Esophagus muscularis mucosa (tissue), 4 donors: ENCODE measurements around the gene TES. TPM values are rescaled to one million over a fixed set of nuclear protein-coding genes. Genes with fewer than 3 reads are reported as not detected.

Experiments
- DNase-seq: peaks from one replicate; pipeline ENCODE4 v3.0.0-alpha.2; 2017; ENCODE audit errors: extremely low spot score
- H3K27ac ChIP-seq, 4 donors: fragments of 200-600 bp; sonication (generic); replicated peaks in 1 of 4; 1 replicate in 3 of 4; 2 replicates in 1 of 4; pipeline ENCODE4 v1.5.1; 2016 to 2019; ENCODE audit warnings: mild to moderate bottlenecking in 1 of 4
- H3K27me3 ChIP-seq, 4 donors: fragments of 200-600 bp; sonication (generic); one replicate each; pipeline versions ENCODE4 v1.5.1 to v1.6.0; 2016 to 2019
- H3K36me3 ChIP-seq, 4 donors: fragments of 200-600 bp; sonication (generic); one replicate each; pipeline ENCODE4 v1.5.1; 2016 to 2019
- H3K4me1 ChIP-seq, 4 donors: fragments of 200-600 bp; sonication (generic); one replicate each; pipeline ENCODE4 v1.5.1; 2016 to 2019
- H3K4me3 ChIP-seq, 4 donors: fragments of 200-600 bp; sonication (generic); 1 replicate in 2 of 4; 2 replicates in 2 of 4; pipeline ENCODE4 v1.5.1; 2016 to 2019; ENCODE audit warnings: mild to moderate bottlenecking in 4 of 4, moderate library complexity in 1 of 4
- H3K9me3 ChIP-seq, 4 donors: fragments of 200-600 bp; sonication (generic); 1 replicate in 3 of 4; 2 replicates in 1 of 4; pipeline ENCODE4 v1.5.1; 2016 to 2019
- CTCF ChIP-seq, 3 experiments: fragments of 200-600 bp in 2 of 3; fragments of 450-650 bp in 1 of 3; sonication (generic) in 2 of 3; IDR thresholded peaks; one replicate each; pipeline ENCODE4 v1.5.1; 2017 to 2019; ENCODE audit warnings: antibody characterized with exemption in 3 of 3, mild to moderate bottlenecking in 2 of 3, moderate library complexity in 1 of 3
- EP300 ChIP-seq: sonication (generic); formaldehyde crosslinking; IDR thresholded peaks from one replicate; pipeline ENCODE4 v1.6.1; 2017; ENCODE audit warnings: antibody characterized with exemption
- POLR2A ChIP-seq: fragments of 450-650 bp; IDR thresholded peaks from one replicate; pipeline ENCODE4 v1.6.1; 2017; ENCODE audit warnings: antibody characterized with exemption, moderate library complexity, mild to moderate bottlenecking, low read depth
- POLR2AphosphoS5 ChIP-seq, 2 donors: sonication (generic); formaldehyde crosslinking; IDR thresholded peaks; one replicate each; pipeline ENCODE4 v1.6.1; 2017; ENCODE audit warnings: antibody characterized with exemption in 2 of 2
- WGBS: methylation state at CpG from one replicate; pipeline ENCODE4 v1.1.5; 2018; 5-methylcytosine and 5-hydroxymethylcytosine counted together
- intact Hi-C: fragments of 100-400 bp; cut with DNase I; formaldehyde crosslinking; loops from one replicate; pipeline ENCODE4 v1.15.1; 2023
- total RNA-seq, 4 donors: library from RNA; depleted of rRNA; stranded (reverse); fragments of >200 nt; gene quantifications; one replicate each; pipeline versions ENCODE4 v1.1.0 to v1.2.1, GENCODE V29; 2016

The TES gene
- total RNA-seq, 4 donors from 2014 or later, result 213 to 356 (median 265) TPM

GRCh38 chr7:116285252-116285651 lies 74.9 kb downstream of the TES start:
- intact Hi-C loops, result no loop called here
- WGBS, result 91% methylated on average over 1 of the region's 1 CpG
- H3K4me1 ChIP-seq, result peaks cover 0 to 11% (median 6%) of the 10 kb centered on the region in 4 donors
- TF ChIP-seq POLR2A, result no peak
- TF ChIP-seq EP300, result no peak
- no peak for TF ChIP-seq CTCF (IDR thresholded peaks at IDR 0.05)
- TF ChIP-seq POLR2AphosphoS5 (IDR thresholded peaks at IDR 0.05), result no peak
- no peaks in the 10 kb centered on the region for H3K36me3 ChIP-seq
- no peak overlapping the region for H3K4me3 ChIP-seq
- no peak for DNase-seq
- H3K9me3 ChIP-seq, result no peaks in the 10 kb centered on the region
- no peak overlapping the region for H3K27ac ChIP-seq
- H3K27me3 ChIP-seq, result no peaks in the 10 kb centered on the region

GRCh38 chr7:116290740-116291139 lies 80.4 kb downstream of the TES start:
- DNase-seq, result no peak
- H3K27ac ChIP-seq, result no peak overlapping the region
- no peaks in the 10 kb centered on the region for H3K9me3 ChIP-seq
- H3K27me3 ChIP-seq, result no peaks in the 10 kb centered on the region
- TF ChIP-seq POLR2AphosphoS5 (IDR thresholded peaks at IDR 0.05), result no peak
- no peak for TF ChIP-seq EP300
- peak in 1 of 3 experiments; percentile 3 for TF ChIP-seq CTCF (IDR thresholded peaks at IDR 0.05)
- no peak for TF ChIP-seq POLR2A
- peaks cover 0 to 11% (median 6%) of the 10 kb centered on the region in 4 donors for H3K4me1 ChIP-seq
- H3K36me3 ChIP-seq, result no peaks in the 10 kb centered on the region
- H3K4me3 ChIP-seq, result no peak overlapping the region
- intact Hi-C loops, result no loop called here

- no peak for TF ChIP-seq EP300
- TF ChIP-seq CTCF (IDR thresholded peaks at IDR 0.05), result no peak
- no peak for TF ChIP-seq POLR2A
- no peak for TF ChIP-seq POLR2AphosphoS5 (IDR thresholded peaks at IDR 0.05)
- intact Hi-C loops, result no loop called here
These were observed 81.6 kb downstream of the TES start for GRCh38 chr7:116291937-116292336.

GRCh38 chr7:116292381-116292780 lies 82.0 kb downstream of the TES start:
- intact Hi-C loops, result no loop called here
- H3K27ac ChIP-seq, result no peak overlapping the region
- no peaks in the 10 kb centered on the region for H3K36me3 ChIP-seq
- no peak for TF ChIP-seq EP300
- TF ChIP-seq POLR2AphosphoS5 (IDR thresholded peaks at IDR 0.05), result no peak
- TF ChIP-seq CTCF (IDR thresholded peaks at IDR 0.05), result no peak
- TF ChIP-seq POLR2A, result no peak
- H3K9me3 ChIP-seq, result no peaks in the 10 kb centered on the region
- no peaks in the 10 kb centered on the region for H3K27me3 ChIP-seq
- WGBS, result 94% methylated on average over 1 of the region's 1 CpG
- no peak for DNase-seq
- peaks cover 0 to 7% (median 3%) of the 10 kb centered on the region in 4 donors for H3K4me1 ChIP-seq
- H3K4me3 ChIP-seq, result no peak overlapping the region

More at GRCh38 chr7:116291937-116292336, 81.6 kb downstream of the TES start:
- Histone ChIP-seq H3K4me3 (no peak overlapping the region), H3K27ac (no peak overlapping the region), H3K27me3 (no peaks in the 10 kb centered on the region), H3K9me3 (no peaks in the 10 kb centered on the region), H3K36me3 (no peaks in the 10 kb centered on the region), H3K4me1 (peaks cover 0 to 7% (median 5%) of the 10 kb centered on the region in 4 donors)
- no peak for DNase-seq
- WGBS, result 100% methylated on average over 1 of the region's 1 CpG

- no peak overlapping the region for H3K4me3 ChIP-seq
- 88% methylated on average over 1 of the region's 1 CpG for WGBS
- TF ChIP-seq POLR2A, result no peak
- no peak for TF ChIP-seq CTCF (IDR thresholded peaks at IDR 0.05)
- no peak for TF ChIP-seq EP300
- no peak for TF ChIP-seq POLR2AphosphoS5 (IDR thresholded peaks at IDR 0.05)
- no peaks in the 10 kb centered on the region for H3K27me3 ChIP-seq
- H3K4me1 ChIP-seq, result peaks cover 0 to 3% (median under 1%) of the 10 kb centered on the region in 4 donors
- intact Hi-C loops, result no loop called here
- DNase-seq, result no peak
- no peaks in the 10 kb centered on the region for H3K36me3 ChIP-seq
- H3K27ac ChIP-seq, result no peak overlapping the region
- no peaks in the 10 kb centered on the region for H3K9me3 ChIP-seq
These were observed 82.8 kb downstream of the TES start for GRCh38 chr7:116293139-116293538.
